OCI-LY7 (cell line): ENCODE measurements around the gene ABCA2. TPM values are rescaled to one million over a fixed set of nuclear protein-coding genes. Genes with fewer than 3 reads are reported as not detected.

Experiments used
- BruUV-seq: library from RNA; stranded (reverse); fragments of 400-500 nt; replicated peaks from 2 replicates; lab custom pipeline; 2021; lab: Mats Ljungman, UMichigan
- CTCF ChIA-PET: fragments of 300-600 bp; sonication (Branson Sonifier 250); formaldehyde crosslinking; loops from one replicate; lab custom pipeline; 2022; ENCODE audit warnings: antibody characterized with exemption; ENCODE audit not compliant: unreplicated experiment; lab: Charles Lee
- POLR2A ChIA-PET: fragments of 300-600 bp; sonication (Branson Sonifier 250); formaldehyde crosslinking; loops from one replicate; lab custom pipeline; 2022; ENCODE audit warnings: antibody characterized with exemption; lab: Charles Lee
- DNase-seq: peaks from one replicate; pipeline ENCODE4 v3.0.0-alpha.2; 2015; ENCODE audit warnings: low spot score
- H2AFZ ChIP-seq: fragments of 200-600 bp; sonication (generic), shearing (Covaris generic); 2 replicates; pipeline ENCODE4 v1.6.1; 2014; ENCODE audit warnings: mild to moderate bottlenecking, antibody characterized with exemption, low read length, moderate library complexity
- H3K27ac ChIP-seq: fragments of 200-600 bp; sonication (generic); 2 replicates; pipeline ENCODE4 v1.5.1; 2014; ENCODE audit warnings: mixed run types, low read depth, mild to moderate bottlenecking, moderate library complexity, low read length, inconsistent platforms; ENCODE audit not compliant: poor library complexity, severe bottlenecking
- H3K36me3 ChIP-seq: fragments of 200-600 bp; sonication (generic); 2 replicates; pipeline ENCODE4 v1.6.1; 2014; ENCODE audit warnings: mild to moderate bottlenecking, antibody characterized with exemption, low read length, moderate library complexity, mixed read lengths; ENCODE audit not compliant: insufficient read depth
- H3K4me1 ChIP-seq: fragments of 200-600 bp; sonication (generic); 2 replicates; pipeline ENCODE4 v1.5.1; 2014; ENCODE audit warnings: mild to moderate bottlenecking, low read length; ENCODE audit not compliant: insufficient read depth, poor library complexity, severe bottlenecking
- H3K4me2 ChIP-seq: fragments of 200-600 bp; sonication (generic); 2 replicates; pipeline ENCODE4 v1.6.1; 2014; ENCODE audit warnings: mild to moderate bottlenecking, low read length
- H3K4me3 ChIP-seq: fragments of 200-600 bp; sonication (generic); 2 replicates; pipeline ENCODE4 v1.5.1; 2014; ENCODE audit warnings: mild to moderate bottlenecking, low read depth, low read length; ENCODE audit not compliant: poor library complexity, severe bottlenecking
- H3K79me2 ChIP-seq: fragments of 200-600 bp; sonication (generic); 2 replicates; pipeline ENCODE4 v1.6.1; 2016; ENCODE audit warnings: low read depth, mild to moderate bottlenecking, low read length, moderate library complexity, mixed read lengths; ENCODE audit not compliant: insufficient read depth
- H3K9me2 ChIP-seq: fragments of 200-600 bp; sonication (generic); 2 replicates; pipeline ENCODE4 v1.6.1; 2016; ENCODE audit warnings: mild to moderate bottlenecking, low read length, mixed read lengths; ENCODE audit not compliant: insufficient read depth
- H3K9me3 ChIP-seq: fragments of 200-600 bp; sonication (generic); 2 replicates; pipeline ENCODE4 v1.6.1; 2014; ENCODE audit warnings: mild to moderate bottlenecking, mixed run types, low read length, mixed read lengths
- H4K20me1 ChIP-seq: fragments of 200-600 bp; sonication (generic); 2 replicates; pipeline ENCODE4 v1.6.1; 2014; ENCODE audit warnings: mild to moderate bottlenecking, antibody characterized with exemption, low read length, moderate library complexity, mixed read lengths; ENCODE audit not compliant: insufficient read depth
- CTCF ChIP-seq: fragments of 200-600 bp; sonication (generic); conservative IDR thresholded peaks from 2 replicates; pipeline ENCODE4 v1.5.1; 2014; ENCODE audit warnings: mild to moderate bottlenecking, antibody characterized with exemption, low read length, moderate library complexity, mixed read lengths
- EZH2phosphoT487 ChIP-seq: fragments of 200-600 bp; sonication (generic); IDR thresholded peaks from 2 replicates; pipeline ENCODE4 v1.6.1; 2018; ENCODE audit warnings: low read depth, borderline replicate concordance, mild to moderate bottlenecking, mixed run types, antibody characterized with exemption, low read length, moderate library complexity, mixed read lengths
- intact Hi-C: fragments of 100-400 bp; cut with micrococcal nuclease; formaldehyde crosslinking; loops from one replicate; pipeline ENCODE4 v1.10.0; 2022; ENCODE audit not compliant: unreplicated experiment
- total RNA-seq, 2 experiments: library from RNA; depleted of rRNA in 1 of 2; stranded (reverse); fragments of >200 nt in 1 of 2; shearing (Covaris generic) in 1 of 2; gene quantifications; 2 replicates each; pipeline ENCODE4 v1.2.3, GENCODE V29; 2014 to 2022

The ABCA2 gene
- total RNA-seq, 2 experiments from 2014 or later = 4.1 to 10.6 TPM

- Histone ChIP-seq H3K79me2 (no peaks in the 10 kb centered on the region), H3K27ac (no peak overlapping the region), H3K4me2 (no peak overlapping the region), H3K9me3 (no peaks in the 10 kb centered on the region), H4K20me1 (0 out of 2 replicates have a peak, but pooled peaks cover 3% of the 10 kb centered on the region), H3K9me2 (no peaks in the 10 kb centered on the region), H3K36me3 (no peaks in the 10 kb centered on the region), H3K4me1 (peaks cover 4% of the 10 kb centered on the region), H3K4me3 (no peak overlapping the region), H2AFZ (no peak overlapping the region)
- CTCF ChIA-PET = interaction anchor here (1.1 kb wide), 1 partner anchor 7 kb away, joined by 3 read pairs; no protein-coding TSS in a partner anchor
- POLR2A ChIA-PET = no interaction called here
- no TSS peak for BruUV-seq
- TF ChIP-seq CTCF (no peak), EZH2phosphoT487 (no peak)
- DNase-seq = no peak
- intact Hi-C loops = no loop called here
Observed at GRCh38 chr9:137042751-137043727, 15.0 kb upstream of the ABCA2 start.

- no peak for DNase-seq
- H3K9me2 ChIP-seq = no peaks in the 10 kb centered on the region
- TF ChIP-seq CTCF (no peak), EZH2phosphoT487 (no peak)
- no peak overlapping the region for H2AFZ ChIP-seq
- no peaks in the 10 kb centered on the region for H3K9me3 ChIP-seq
- no TSS peak for BruUV-seq
- no peak overlapping the region for H3K4me3 ChIP-seq
- H3K27ac ChIP-seq = no peak overlapping the region
- peaks cover under 1% of the 10 kb centered on the region for H3K4me1 ChIP-seq
- POLR2A ChIA-PET = no interaction called here
- CTCF ChIA-PET = no interaction called here
- intact Hi-C loops = no loop called here
- no peaks in the 10 kb centered on the region for H3K36me3 ChIP-seq
- H3K4me2 ChIP-seq = no peak overlapping the region
- 0 out of 2 replicates have a peak, but pooled peaks cover 3% of the 10 kb centered on the region for H4K20me1 ChIP-seq
- H3K79me2 ChIP-seq = no peaks in the 10 kb centered on the region
Observed at GRCh38 chr9:137041124-137041523, 13.1 kb upstream of the ABCA2 start.

- H2AFZ ChIP-seq = no peak overlapping the region
- no TSS peak for BruUV-seq
- TF ChIP-seq EZH2phosphoT487 (no peak), CTCF (no peak)
- POLR2A ChIA-PET = no interaction called here
- no peaks in the 10 kb centered on the region for H3K9me3 ChIP-seq
- no peaks in the 10 kb centered on the region for H3K79me2 ChIP-seq
- no peak overlapping the region for H3K27ac ChIP-seq
- 0 out of 2 replicates have a peak, but pooled peaks cover 3% of the 10 kb centered on the region for H4K20me1 ChIP-seq
- no peaks in the 10 kb centered on the region for H3K4me1 ChIP-seq
- CTCF ChIA-PET = no interaction called here
- DNase-seq = no peak
- H3K9me2 ChIP-seq = no peaks in the 10 kb centered on the region
- no peak overlapping the region for H3K4me2 ChIP-seq
- no peak overlapping the region for H3K4me3 ChIP-seq
- intact Hi-C loops = no loop called here
- H3K36me3 ChIP-seq = no peaks in the 10 kb centered on the region
Observed at GRCh38 chr9:137040568-137040967, 12.5 kb upstream of the ABCA2 start.
